Colonic mucosa (tissue), 4 donors: ENCODE measurements around the gene TTC9. TPM values are rescaled to one million over a fixed set of nuclear protein-coding genes. Genes with fewer than 3 reads are reported as not detected.

ENCODE experiments used
- DNase-seq: peaks from one replicate; pipeline ENCODE4 v3.0.0-alpha.2; 2020
- H3K27ac ChIP-seq: fragments of 200-600 bp; one replicate; pipeline ENCODE4 v1.8.0; 2021
- H3K27me3 ChIP-seq: fragments of 200-600 bp; one replicate; pipeline ENCODE4 v1.8.0; 2021
- H3K36me3 ChIP-seq: fragments of 200-600 bp; one replicate; pipeline ENCODE4 v1.8.0; 2021
- H3K4me1 ChIP-seq: fragments of 200-600 bp; one replicate; pipeline ENCODE4 v1.8.0; 2021; ENCODE audit warnings: mild to moderate bottlenecking
- H3K4me3 ChIP-seq: fragments of 200-600 bp; one replicate; pipeline ENCODE4 v1.8.0; 2021
- H3K9ac ChIP-seq, 2 donors: one replicate each; pipeline ENCODE4 v1.7.0; 2013; ENCODE audit warnings: control low read depth in 2 of 2, low read depth in 2 of 2, low read length in 2 of 2
- H3K9me3 ChIP-seq: fragments of 200-600 bp; one replicate; pipeline ENCODE4 v1.8.0; 2021
- intact Hi-C: fragments of 100-400 bp; cut with DNase I; formaldehyde crosslinking; loops from one replicate; pipeline ENCODE4 v1.14.1; 2022
- total RNA-seq, 2 donors: library from RNA; stranded (reverse); fragmentation: NEBNext Ultra II Directional in 1 of 2; extraction: Animal tissue kit (Norgen Biotek cat#: 25700) in 1 of 2; gene quantifications; one replicate each; pipeline ENCODE4 v1.2.1, GENCODE V29; 2021
- TF ChIP-seq, protein P1 (sequence below): fragments of 200-600 bp; IDR thresholded peaks from one replicate; pipeline ENCODE4 v1.8.0; 2022; ENCODE audit warnings: antibody characterized with exemption, mild to moderate bottlenecking
- donor health status: healthy.
- donor health status: DM: no; HTN: no; CAD: no.
- donor health status: DM: no; HTN: no; CAD: no.

TTC9 gene
- total RNA-seq, 2 donors from 2014 or later: 0.66 to 0.82 TPM

DNA sequence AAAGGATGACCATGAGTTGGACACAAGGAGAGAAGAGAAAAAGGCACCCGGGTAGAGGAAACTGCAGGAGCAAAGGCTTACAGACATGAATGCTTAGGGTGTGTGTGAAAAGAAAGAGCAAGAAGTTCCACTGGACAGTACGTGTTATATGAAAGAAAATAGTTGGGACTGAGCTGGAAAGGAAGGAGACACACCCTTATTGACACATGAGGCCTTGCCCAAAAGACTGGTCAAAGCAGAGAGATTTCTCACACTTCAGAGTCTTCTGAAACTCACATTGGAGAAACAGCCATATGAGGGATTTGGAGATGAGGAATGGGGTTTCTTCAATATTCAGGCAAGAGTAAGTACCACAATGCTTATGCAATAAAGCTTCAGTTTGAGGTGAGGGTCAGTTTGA is 56.0 kb downstream of the TTC9 start:
- no peaks in the 10 kb centered on the region for H3K36me3 ChIP-seq
- H3K4me3 ChIP-seq: no peak overlapping the region
- intact Hi-C loops: no loop called here
- no peaks in the 10 kb centered on the region for H3K9me3 ChIP-seq
- H3K4me1 ChIP-seq: peaks cover 3% of the 10 kb centered on the region
- TF ChIP-seq, protein P1, sequence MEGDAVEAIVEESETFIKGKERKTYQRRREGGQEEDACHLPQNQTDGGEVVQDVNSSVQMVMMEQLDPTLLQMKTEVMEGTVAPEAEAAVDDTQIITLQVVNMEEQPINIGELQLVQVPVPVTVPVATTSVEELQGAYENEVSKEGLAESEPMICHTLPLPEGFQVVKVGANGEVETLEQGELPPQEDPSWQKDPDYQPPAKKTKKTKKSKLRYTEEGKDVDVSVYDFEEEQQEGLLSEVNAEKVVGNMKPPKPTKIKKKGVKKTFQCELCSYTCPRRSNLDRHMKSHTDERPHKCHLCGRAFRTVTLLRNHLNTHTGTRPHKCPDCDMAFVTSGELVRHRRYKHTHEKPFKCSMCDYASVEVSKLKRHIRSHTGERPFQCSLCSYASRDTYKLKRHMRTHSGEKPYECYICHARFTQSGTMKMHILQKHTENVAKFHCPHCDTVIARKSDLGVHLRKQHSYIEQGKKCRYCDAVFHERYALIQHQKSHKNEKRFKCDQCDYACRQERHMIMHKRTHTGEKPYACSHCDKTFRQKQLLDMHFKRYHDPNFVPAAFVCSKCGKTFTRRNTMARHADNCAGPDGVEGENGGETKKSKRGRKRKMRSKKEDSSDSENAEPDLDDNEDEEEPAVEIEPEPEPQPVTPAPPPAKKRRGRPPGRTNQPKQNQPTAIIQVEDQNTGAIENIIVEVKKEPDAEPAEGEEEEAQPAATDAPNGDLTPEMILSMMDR: no peak
- DNase-seq: peak; percentile 32
- no peak overlapping the region for H3K9ac ChIP-seq
- no peaks in the 10 kb centered on the region for H3K27me3 ChIP-seq
- H3K27ac ChIP-seq: no peak overlapping the region

DNA sequence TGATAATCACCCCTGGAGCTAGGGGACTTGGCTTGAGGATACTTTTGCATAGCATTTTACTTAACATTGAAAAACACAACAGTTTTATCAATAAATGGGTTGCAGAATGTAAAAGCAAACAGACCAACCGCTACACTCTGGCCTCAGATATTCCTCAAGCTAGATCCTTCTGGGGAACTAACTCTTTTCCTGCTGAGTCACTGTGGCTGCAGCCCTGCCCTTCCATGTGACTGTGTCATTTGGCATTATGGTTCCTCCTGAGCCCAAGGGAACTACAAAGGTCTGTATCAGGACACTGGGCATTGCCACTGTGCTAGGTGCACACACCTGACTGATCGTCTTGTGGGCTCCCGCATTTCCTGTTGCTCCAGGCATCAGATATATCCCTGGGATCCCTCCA is 56.6 kb downstream of the TTC9 start:
- H3K4me1 ChIP-seq: peaks cover 3% of the 10 kb centered on the region
- no peaks in the 10 kb centered on the region for H3K9me3 ChIP-seq
- no peak overlapping the region for H3K27ac ChIP-seq
- intact Hi-C loops: no loop called here
- peak; percentile 60 for DNase-seq
- H3K36me3 ChIP-seq: no peaks in the 10 kb centered on the region
- no peak overlapping the region for H3K4me3 ChIP-seq
- H3K27me3 ChIP-seq: no peaks in the 10 kb centered on the region
- H3K9ac ChIP-seq: no peak overlapping the region
- TF ChIP-seq, protein P1: no peak

DNA sequence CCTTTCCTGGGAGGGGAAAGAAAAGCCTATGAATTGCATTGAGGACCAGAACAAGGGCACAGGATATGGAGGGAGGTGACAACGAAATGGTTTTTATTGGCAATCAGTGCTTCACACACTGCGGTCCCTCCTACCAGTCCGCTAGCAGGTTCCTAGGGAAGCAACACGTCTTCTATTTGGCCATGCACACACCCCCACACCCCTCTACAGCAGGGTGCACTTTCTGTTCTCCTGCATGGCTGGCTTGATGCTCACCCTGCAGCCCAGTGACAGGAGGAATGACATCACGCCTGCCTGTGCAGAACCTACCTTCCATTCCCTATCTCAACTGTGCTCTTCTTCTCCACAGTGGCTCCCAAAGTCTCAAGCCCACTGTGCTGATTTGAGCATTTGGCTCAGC is 57.9 kb downstream of the TTC9 start:
- peaks cover 3% of the 10 kb centered on the region for H3K4me1 ChIP-seq
- no peak overlapping the region for H3K27ac ChIP-seq
- TF ChIP-seq, protein P1: no peak
- H3K36me3 ChIP-seq: no peaks in the 10 kb centered on the region
- intact Hi-C loops: no loop called here
- H3K4me3 ChIP-seq: no peak overlapping the region
- no peaks in the 10 kb centered on the region for H3K9me3 ChIP-seq
- DNase-seq: no peak
- no peak overlapping the region for H3K9ac ChIP-seq
- no peaks in the 10 kb centered on the region for H3K27me3 ChIP-seq

DNA sequence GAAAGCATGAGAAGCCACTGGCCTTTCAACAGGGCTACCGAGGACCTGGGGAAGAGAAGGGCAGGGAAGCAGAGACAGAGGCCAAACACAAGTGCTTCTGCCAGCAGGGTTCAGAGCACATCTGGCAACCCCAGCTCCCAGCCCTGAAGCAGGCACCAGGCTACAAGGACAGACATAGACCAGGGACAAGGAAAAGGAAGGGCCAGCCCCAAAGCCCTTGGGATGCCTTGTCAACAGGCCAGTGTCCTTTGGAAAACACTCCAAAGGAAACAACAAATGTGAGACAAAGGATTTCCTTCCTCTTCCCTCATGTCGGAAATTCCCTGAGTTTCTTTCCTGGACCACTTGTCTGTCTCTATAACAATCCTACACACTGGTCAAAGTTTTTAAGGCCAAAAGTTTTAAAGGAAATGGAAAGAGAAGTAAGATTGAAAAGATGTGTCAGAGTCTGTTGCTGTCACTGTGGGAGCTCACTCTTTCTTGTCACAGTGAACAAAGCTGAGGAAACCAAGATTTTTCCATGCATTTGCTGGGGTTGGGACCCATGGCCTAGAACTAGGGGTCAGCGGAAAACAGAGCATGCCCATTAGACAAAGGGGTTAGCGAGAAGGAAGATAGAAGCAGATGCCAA is 59.4 kb downstream of the TTC9 start:
- TF ChIP-seq, protein P1: no peak
- Histone ChIP-seq H3K27ac (no peak overlapping the region), H3K27me3 (no peaks in the 10 kb centered on the region), H3K9ac (no peak overlapping the region), H3K4me3 (no peak overlapping the region), H3K9me3 (no peaks in the 10 kb centered on the region), H3K4me1 (peaks cover 3% of the 10 kb centered on the region), H3K36me3 (no peaks in the 10 kb centered on the region)
- intact Hi-C loops: no loop called here
- DNase-seq: no peak

DNA sequence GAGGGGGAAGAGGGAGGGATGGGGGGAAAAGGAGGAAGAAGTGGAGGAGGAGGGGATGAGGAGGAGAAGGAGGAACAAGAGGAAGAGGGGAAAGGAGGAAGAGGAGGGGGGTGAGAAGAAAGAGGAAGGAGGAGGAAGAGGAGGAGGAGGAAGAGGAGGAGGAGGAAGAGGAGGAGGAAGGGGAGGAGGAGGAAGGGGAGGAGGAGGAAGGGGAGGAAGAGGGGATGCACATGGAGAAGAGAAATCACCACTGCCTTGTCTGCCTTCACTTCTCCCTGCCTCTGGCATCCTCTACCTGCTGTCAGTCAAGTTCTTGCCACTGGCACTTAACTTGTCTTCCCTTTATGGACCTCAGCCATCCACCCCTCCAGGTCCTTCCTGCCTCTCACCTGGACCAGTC is 59.9 kb downstream of the TTC9 start:
- intact Hi-C loops: no loop called here
- H3K9me3 ChIP-seq: no peaks in the 10 kb centered on the region

More for the DNA sequence above, 59.9 kb downstream of the TTC9 start:
- no peaks in the 10 kb centered on the region for H3K27me3 ChIP-seq
- H3K4me3 ChIP-seq: no peak overlapping the region
- TF ChIP-seq, protein P1: no peak
- DNase-seq: no peak
- no peaks in the 10 kb centered on the region for H3K36me3 ChIP-seq
- H3K27ac ChIP-seq: no peak overlapping the region
- H3K4me1 ChIP-seq: peaks cover 3% of the 10 kb centered on the region
- no peak overlapping the region for H3K9ac ChIP-seq
